Measurements from ENCODE around the gene SPIN3.
"Not testable (repeated sequence)": the region's sequence is repeated elsewhere in the genome, so short reads cannot be mapped to it uniquely, and the experiment has no call there.

SPIN3 gene

GRCh38 chrX:56995271-56995994 lies at the start of gene SPIN3:
SPIN3 (minus strand) TSS chrX:56995541; CDS start chrX:56994947, 594 bp downstream.
- H3K4me3 ChIP-seq (replicated peaks; ENCODE audit: low read depth, low read length), result peak within 1 kb of the TSS; percentile 71
- peak; percentile 67 for DNase-seq (ENCODE audit: low read depth)
- no peak for TF ChIP-seq CTCF (IDR thresholded peaks at IDR 0.05; ENCODE audit: low read length, missing control alignments)

- DNase-seq (ENCODE audit: low read depth), result no peak
- TF ChIP-seq CTCF (IDR thresholded peaks at IDR 0.05; ENCODE audit: low read length, missing control alignments), result no peak
- no peak overlapping the region for H3K4me3 ChIP-seq (replicated peaks; ENCODE audit: low read depth, low read length)
Observed at GRCh38 chrX:57044245-57044644, 48.9 kb upstream of the SPIN3 start.

- H3K4me3 ChIP-seq (replicated peaks; ENCODE audit: low read depth, low read length); DNase-seq (ENCODE audit: low read depth): not testable (repeated sequence)
Observed at GRCh38 chrX:57037265-57037664, 41.9 kb upstream of the SPIN3 start.

- H3K4me3 ChIP-seq (replicated peaks; ENCODE audit: low read depth, low read length), result peak overlapping the region; percentile 71
- no peak for TF ChIP-seq CTCF (IDR thresholded peaks at IDR 0.05; ENCODE audit: low read length, missing control alignments)
- no peak for DNase-seq (ENCODE audit: low read depth)
Observed at GRCh38 chrX:56994375-56995270, 718 bp downstream of the SPIN3 start.

GRCh38 chrX:56987741-56988140 lies 7.6 kb downstream of the SPIN3 start:
- DNase-seq (ENCODE audit: low read depth), result no peak
- no peak overlapping the region for H3K4me3 ChIP-seq (replicated peaks; ENCODE audit: low read depth, low read length)
- TF ChIP-seq CTCF (IDR thresholded peaks at IDR 0.05; ENCODE audit: low read length, missing control alignments), result no peak

GRCh38 chrX:56986138-56986537 lies 9.2 kb downstream of the SPIN3 start:
- H3K4me3 ChIP-seq (replicated peaks; ENCODE audit: low read depth, low read length), result no peak overlapping the region
- no peak for DNase-seq (ENCODE audit: low read depth)
- TF ChIP-seq CTCF (IDR thresholded peaks at IDR 0.05; ENCODE audit: low read length, missing control alignments), result no peak

GRCh38 chrX:56978172-56978571 lies 17.2 kb downstream of the SPIN3 start:
- no peak overlapping the region for H3K4me3 ChIP-seq (replicated peaks; ENCODE audit: low read depth, low read length)
- peak; percentile 59 for DNase-seq (ENCODE audit: low read depth)
- peak; percentile 65 for TF ChIP-seq CTCF (IDR thresholded peaks at IDR 0.05; ENCODE audit: low read length, missing control alignments)

Data from fibroblast of pulmonary artery (primary cell).